PC-9 (cell line): ENCODE results near the gene IQSEC1. TPM values are rescaled to one million over a fixed set of nuclear protein-coding genes. Genes with fewer than 3 reads are reported as not detected.

Experiments used
- BruUV-seq: library from RNA; stranded (reverse); fragments of 400-500 nt; replicated peaks from 2 replicates; lab custom pipeline; 2021; lab: Mats Ljungman, UMichigan
- CTCF ChIA-PET: fragments of 300-600 bp; sonication (Branson Sonifier 250); formaldehyde crosslinking; loops from one replicate; lab custom pipeline; 2022; ENCODE audit warnings: antibody characterized with exemption; lab: Charles Lee
- POLR2A ChIA-PET: fragments of 300-600 bp; sonication (Branson Sonifier 250); formaldehyde crosslinking; loops from one replicate; lab custom pipeline; 2022; ENCODE audit warnings: antibody characterized with exemption; ENCODE audit not compliant: unreplicated experiment; lab: Charles Lee
- DNase-seq, 2 experiments: peaks; one replicate each; pipeline versions ENCODE4 v3.0.0 to v3.0.0-alpha.2; 2015 to 2022; ENCODE audit warnings: mixed read lengths in 1 of 2
- H2AFZ ChIP-seq: fragments of 200-600 bp; sonication (generic); 2 replicates; pipeline ENCODE4 v1.8.1; 2017; ENCODE audit warnings: antibody characterized with exemption
- H3F3A ChIP-seq: fragments of 200-600 bp; sonication (generic); 2 replicates; pipeline ENCODE4 v1.8.1; 2017; ENCODE audit warnings: antibody characterized with exemption, mild to moderate bottlenecking, low read depth; ENCODE audit not compliant: insufficient read depth
- H3K27ac ChIP-seq: fragments of 200-600 bp; sonication (generic); 2 replicates; pipeline ENCODE4 v1.6.1; 2016; ENCODE audit warnings: mixed run types
- H3K27me3 ChIP-seq: fragments of 200-600 bp; sonication (generic); 2 replicates; pipeline ENCODE4 v1.6.1; 2016; ENCODE audit warnings: low read depth, mixed run types; ENCODE audit not compliant: insufficient read depth
- H3K36me3 ChIP-seq: fragments of 200-600 bp; sonication (generic); 2 replicates; pipeline ENCODE4 v1.6.1; 2016; ENCODE audit warnings: low read depth, mixed run types
- H3K4me1 ChIP-seq: fragments of 200-600 bp; sonication (generic); replicated peaks from 2 replicates; pipeline ENCODE4 v1.6.1; 2016; ENCODE audit warnings: mixed run types; ENCODE audit not compliant: insufficient read depth
- H3K4me2 ChIP-seq: fragments of 200-600 bp; sonication (generic); 2 replicates; pipeline ENCODE4 v1.6.1; 2017; ENCODE audit warnings: mixed run types
- H3K4me3 ChIP-seq: fragments of 200-600 bp; sonication (generic); 2 replicates; pipeline ENCODE4 v1.6.1; 2016; ENCODE audit warnings: mixed run types
- H3K79me2 ChIP-seq: fragments of 200-600 bp; sonication (generic); 2 replicates; pipeline ENCODE4 v1.6.1; 2017; ENCODE audit warnings: low read depth, mixed run types
- H3K9me2 ChIP-seq: fragments of 200-600 bp; sonication (generic); 2 replicates; pipeline ENCODE4 v1.8.1; 2017; ENCODE audit warnings: mild to moderate bottlenecking; ENCODE audit not compliant: insufficient read depth
- H3K9me3 ChIP-seq: fragments of 200-600 bp; sonication (generic); 2 replicates; pipeline ENCODE4 v1.8.1; 2016; ENCODE audit warnings: low read depth; ENCODE audit not compliant: insufficient read depth
- H4K20me1 ChIP-seq: fragments of 200-600 bp; sonication (generic); 2 replicates; pipeline ENCODE4 v1.8.1; 2017; ENCODE audit not compliant: insufficient read depth
- EZH2 ChIP-seq: fragments of 200-600 bp; sonication (generic); IDR thresholded peaks from 2 replicates; pipeline ENCODE4 v1.8.0; 2017; ENCODE audit warnings: antibody characterized with exemption, low read depth
- intact Hi-C: fragments of 100-400 bp; cut with micrococcal nuclease; formaldehyde crosslinking; loops from one replicate; pipeline ENCODE4 v1.10.0; 2022; ENCODE audit not compliant: unreplicated experiment
- total RNA-seq: library from RNA; stranded (reverse); gene quantifications from 2 replicates; pipeline ENCODE4 v1.2.3, GENCODE V29; 2021
- TF ChIP-seq, protein P1 (sequence below): fragments of 200-600 bp; sonication (generic); conservative IDR thresholded peaks from 2 replicates; pipeline ENCODE4 v1.6.1; 2017; ENCODE audit warnings: mixed run types, antibody characterized with exemption, mild to moderate bottlenecking, moderate library complexity

Gene IQSEC1
- total RNA-seq, 1 experiment from 2014 or later, result 30.7 TPM

DNA sequence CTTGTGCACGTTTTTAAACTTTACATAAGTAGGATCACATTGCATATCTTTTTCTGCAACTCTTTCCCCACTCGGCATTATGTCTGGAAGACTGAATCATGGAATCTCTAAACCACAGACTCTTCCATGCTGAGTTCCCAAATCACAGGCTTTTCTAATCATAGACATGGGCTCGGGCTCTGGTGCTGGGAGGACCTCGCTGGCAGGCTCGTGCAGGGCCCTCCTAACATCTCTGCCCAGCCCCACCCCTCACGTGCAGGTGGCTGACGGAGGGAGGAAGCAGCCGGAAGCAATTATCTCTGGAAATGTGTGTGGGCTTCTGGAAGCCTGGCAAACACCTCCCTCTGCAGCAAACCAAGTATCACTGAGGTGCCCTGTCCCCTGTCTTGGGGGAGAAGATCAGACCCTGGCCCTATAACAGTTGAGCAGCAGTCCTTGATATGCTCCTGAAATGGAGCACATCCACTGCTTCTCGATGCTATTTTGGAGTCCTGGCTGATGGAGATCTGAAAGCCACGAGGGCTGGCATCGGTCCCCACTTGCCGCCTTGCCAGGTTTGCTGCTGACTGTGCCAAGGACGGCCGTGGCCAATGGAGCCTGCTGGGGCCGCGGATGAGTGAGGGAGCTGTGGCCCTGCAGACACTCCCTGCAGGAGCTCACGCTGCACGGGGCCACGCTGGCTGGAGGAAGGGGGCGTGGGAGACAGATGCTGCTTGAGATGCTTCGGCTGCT is 4.4 kb upstream of the IQSEC1 start:
- Histone ChIP-seq H3K4me2 (no peak overlapping the region), H3K79me2 (no peaks in the 10 kb centered on the region), H3K4me1 (no peaks in the 10 kb centered on the region), H3K36me3 (no peaks in the 10 kb centered on the region), H3K9me3 (no peaks in the 10 kb centered on the region), H3K27me3 (no peaks in the 10 kb centered on the region), H3K4me3 (no peak overlapping the region), H3K27ac (no peak overlapping the region), H3F3A (no peaks in the 10 kb centered on the region), H3K9me2 (no peaks in the 10 kb centered on the region), H2AFZ (no peak overlapping the region), H4K20me1 (no peaks in the 10 kb centered on the region)
- CTCF ChIA-PET, result no interaction called here
- BruUV-seq, result no TSS peak
- POLR2A ChIA-PET, result no interaction called here
- no peak for DNase-seq
- intact Hi-C loops, result no loop called here
- TF ChIP-seq, protein P1, sequence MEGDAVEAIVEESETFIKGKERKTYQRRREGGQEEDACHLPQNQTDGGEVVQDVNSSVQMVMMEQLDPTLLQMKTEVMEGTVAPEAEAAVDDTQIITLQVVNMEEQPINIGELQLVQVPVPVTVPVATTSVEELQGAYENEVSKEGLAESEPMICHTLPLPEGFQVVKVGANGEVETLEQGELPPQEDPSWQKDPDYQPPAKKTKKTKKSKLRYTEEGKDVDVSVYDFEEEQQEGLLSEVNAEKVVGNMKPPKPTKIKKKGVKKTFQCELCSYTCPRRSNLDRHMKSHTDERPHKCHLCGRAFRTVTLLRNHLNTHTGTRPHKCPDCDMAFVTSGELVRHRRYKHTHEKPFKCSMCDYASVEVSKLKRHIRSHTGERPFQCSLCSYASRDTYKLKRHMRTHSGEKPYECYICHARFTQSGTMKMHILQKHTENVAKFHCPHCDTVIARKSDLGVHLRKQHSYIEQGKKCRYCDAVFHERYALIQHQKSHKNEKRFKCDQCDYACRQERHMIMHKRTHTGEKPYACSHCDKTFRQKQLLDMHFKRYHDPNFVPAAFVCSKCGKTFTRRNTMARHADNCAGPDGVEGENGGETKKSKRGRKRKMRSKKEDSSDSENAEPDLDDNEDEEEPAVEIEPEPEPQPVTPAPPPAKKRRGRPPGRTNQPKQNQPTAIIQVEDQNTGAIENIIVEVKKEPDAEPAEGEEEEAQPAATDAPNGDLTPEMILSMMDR, result no peak
- no peak for TF ChIP-seq EZH2

DNA sequence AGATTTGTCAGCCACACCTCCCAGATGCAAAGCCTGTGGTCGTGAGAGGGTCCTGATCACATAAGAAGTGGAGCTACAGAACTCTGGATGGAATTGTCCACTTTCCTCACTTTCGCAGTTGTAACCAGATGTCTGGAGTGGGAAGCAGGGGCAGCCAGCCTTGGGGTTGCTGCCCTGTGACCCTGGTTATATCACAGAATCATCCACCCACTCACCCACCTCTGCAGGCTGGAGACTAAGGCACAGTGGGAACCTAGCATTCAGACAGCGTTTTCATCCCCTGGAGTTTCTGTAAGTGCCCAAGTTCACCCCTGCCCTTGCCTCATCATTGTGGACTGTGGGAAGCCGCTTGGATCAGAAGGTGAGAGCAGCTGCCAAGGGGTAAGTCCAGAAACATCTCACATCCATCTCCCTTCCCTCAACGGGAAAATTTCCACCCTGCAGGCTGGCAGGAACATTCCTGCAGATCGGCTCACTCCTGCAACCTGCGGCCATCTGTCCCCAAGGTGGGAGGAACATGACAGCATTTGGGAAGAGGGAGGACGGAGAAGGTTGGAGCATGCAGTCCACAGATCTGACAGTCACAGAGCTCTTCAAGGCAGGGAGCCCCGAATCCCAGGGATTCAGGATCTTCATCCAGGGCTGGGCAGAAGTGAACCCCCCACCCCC is 2.9 kb upstream of the IQSEC1 start:
- ChIA-PET CTCF (no interaction called here), POLR2A (no interaction called here)
- TF ChIP-seq, protein P1, result no peak
- TF ChIP-seq EZH2, result no peak
- no peak for DNase-seq
- no peak overlapping the region for H3K4me2 ChIP-seq
- intact Hi-C loops, result no loop called here
- no peaks in the 10 kb centered on the region for H3K79me2 ChIP-seq
- H3F3A ChIP-seq, result no peaks in the 10 kb centered on the region
- no peak overlapping the region for H2AFZ ChIP-seq
- no peaks in the 10 kb centered on the region for H3K9me2 ChIP-seq
- no peaks in the 10 kb centered on the region for H3K27me3 ChIP-seq
- H3K9me3 ChIP-seq, result no peaks in the 10 kb centered on the region
- no peaks in the 10 kb centered on the region for H4K20me1 ChIP-seq
- H3K36me3 ChIP-seq, result no peaks in the 10 kb centered on the region
- no peaks in the 10 kb centered on the region for H3K4me1 ChIP-seq
- no peak overlapping the region for H3K27ac ChIP-seq
- no TSS peak for BruUV-seq
- no peak overlapping the region for H3K4me3 ChIP-seq

DNA sequence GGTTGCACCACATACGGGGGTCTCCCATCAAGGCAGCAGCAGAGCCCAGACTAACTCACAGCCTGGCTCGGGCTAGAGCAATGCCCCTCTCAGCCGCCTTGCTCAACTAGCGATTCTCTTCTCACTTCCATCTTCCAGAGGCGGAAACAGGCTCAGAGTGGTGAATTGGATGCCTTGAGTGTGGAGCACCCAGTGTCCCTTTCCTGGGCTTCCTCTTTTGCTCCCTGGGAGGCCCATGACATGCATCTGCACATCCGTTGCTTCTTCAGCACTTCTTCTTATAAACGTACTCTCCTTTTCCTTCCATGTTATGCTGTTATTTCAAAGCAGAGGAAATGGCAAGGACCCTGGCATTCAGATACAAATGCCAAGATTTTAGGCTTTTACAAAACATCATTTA is 2.1 kb upstream of the IQSEC1 start:
- Histone ChIP-seq H3K9me3 (no peaks in the 10 kb centered on the region), H3F3A (no peaks in the 10 kb centered on the region), H3K4me1 (no peaks in the 10 kb centered on the region), H3K36me3 (no peaks in the 10 kb centered on the region), H3K9me2 (no peaks in the 10 kb centered on the region), H3K79me2 (no peaks in the 10 kb centered on the region), H3K4me2 (no peak overlapping the region), H3K27ac (no peak overlapping the region), H2AFZ (no peak overlapping the region), H3K27me3 (no peaks in the 10 kb centered on the region), H3K4me3 (no peak overlapping the region), H4K20me1 (no peaks in the 10 kb centered on the region)
- POLR2A ChIA-PET, result no interaction called here
- CTCF ChIA-PET, result no interaction called here
- no TSS peak for BruUV-seq
- no peak for TF ChIP-seq EZH2
- TF ChIP-seq, protein P1, result no peak
- intact Hi-C loops, result no loop called here
- DNase-seq, result no peak
